ENCODE results near the gene EXOC6B.

- TF ChIP-seq TAF7 (optimal IDR thresholded peaks at IDR 0.05; ENCODE audit: borderline replicate concordance, low read depth, low read length) (no peak), KDM5A (IDR thresholded peaks at IDR 0.05; ENCODE audit: low read length) (no peak), PHF8 (conservative IDR thresholded peaks at IDR 0.05; ENCODE audit: low read depth, low read length) (no peak)
Measured at GRCh38 chr2:72140621-72140960, 685.2 kb downstream of the EXOC6B start.
